ENCODE data around the gene COA6.

GRCh38 chr1:234340528-234340927 is 32.7 kb upstream of the COA6 start:
- TF ChIP-seq POLR2A (IDR thresholded peaks at IDR 0.05), result no peak
- TF ChIP-seq CTCF (IDR thresholded peaks at IDR 0.05), result no peak
- no peak for TF ChIP-seq POLR2AphosphoS5 (IDR thresholded peaks at IDR 0.05)

Data from suprapubic skin (tissue), 4 donors.